CD14-positive monocyte (primary cell): Measurements from ENCODE around the gene MRTFB. TPM values are rescaled to one million over a fixed set of nuclear protein-coding genes. Genes with fewer than 3 reads are reported as not detected.

Experiments
- DNase-seq, 3 donors: peaks; one replicate each; pipeline ENCODE4 v3.0.0-alpha.2; 2011 to 2022
- H2AFZ ChIP-seq: 2 replicates; pipeline ENCODE4 v1.6.0; 2012; ENCODE audit warnings: mild to moderate bottlenecking, low read depth, low read length, inconsistent platforms; ENCODE audit not compliant: insufficient read depth, poor library complexity, severe bottlenecking
- H3K27ac ChIP-seq, 2 donors: 1 replicate in 1 of 2; 2 replicates in 1 of 2; pipeline ENCODE4 v1.5.1; 2012 to 2013; ENCODE audit warnings: low read length in 2 of 2, control low read depth in 1 of 2, inconsistent platforms in 1 of 2, low read depth in 1 of 2, mild to moderate bottlenecking in 1 of 2
- H3K27me3 ChIP-seq, 2 donors: one replicate each; pipeline versions ENCODE4 v1.6.0 to v1.6.1; 2011 to 2013; ENCODE audit warnings: low read length in 2 of 2; ENCODE audit not compliant: control insufficient read depth in 2 of 2, insufficient read depth in 2 of 2
- H3K36me3 ChIP-seq, 2 donors: replicated peaks in 1 of 2; 1 replicate in 1 of 2; 2 replicates in 1 of 2; pipeline versions ENCODE4 v1.5.1 to v1.6.1; 2012 to 2013; ENCODE audit warnings: low read length in 2 of 2, control low read depth in 1 of 2, inconsistent platforms in 1 of 2, mild to moderate bottlenecking in 1 of 2; ENCODE audit not compliant: insufficient read depth in 2 of 2, control insufficient read depth in 1 of 2
- H3K4me1 ChIP-seq, 2 donors: 1 replicate in 1 of 2; 2 replicates in 1 of 2; pipeline versions ENCODE4 v1.5.1 to v1.6.1; 2012 to 2013; ENCODE audit warnings: low read length in 2 of 2, control low read depth in 1 of 2, inconsistent platforms in 1 of 2, mild to moderate bottlenecking in 1 of 2, moderate library complexity in 1 of 2; ENCODE audit not compliant: insufficient read depth in 2 of 2, control insufficient read depth in 1 of 2
- H3K4me2 ChIP-seq: replicated peaks from 2 replicates; pipeline ENCODE3; 2012; ENCODE audit warnings: low read length, moderate library complexity, mild to moderate bottlenecking; ENCODE audit not compliant: poor library complexity, severe bottlenecking; ENCODE audit errors: extremely low read depth
- H3K4me3 ChIP-seq, 3 experiments: fragments of 200-600 bp in 1 of 3; sonication (generic) in 1 of 3; replicated peaks in 1 of 3; 1 replicate in 2 of 3; 2 replicates in 1 of 3; pipeline ENCODE4 v1.5.1; 2011 to 2013; ENCODE audit warnings: low read length in 3 of 3, mild to moderate bottlenecking in 3 of 3, control low read depth in 2 of 3, low read depth in 2 of 3, inconsistent platforms in 1 of 3, moderate library complexity in 1 of 3
- H3K79me2 ChIP-seq: 2 replicates; pipeline ENCODE4 v1.6.0; 2012; ENCODE audit warnings: mild to moderate bottlenecking, control low read depth, inconsistent platforms, low read length, moderate library complexity; ENCODE audit not compliant: insufficient read depth
- H3K9ac ChIP-seq: 2 replicates; pipeline ENCODE4 v1.6.0; 2017; ENCODE audit warnings: low read length, mild to moderate bottlenecking; ENCODE audit not compliant: insufficient read depth, poor library complexity, severe bottlenecking
- H3K9me3 ChIP-seq, 2 donors: replicated peaks in 1 of 2; 1 replicate in 1 of 2; 2 replicates in 1 of 2; pipeline versions ENCODE4 v1.5.1 to v1.6.1; 2012 to 2013; ENCODE audit warnings: low read length in 2 of 2, control low read depth in 1 of 2; ENCODE audit not compliant: control insufficient read depth in 1 of 2, insufficient read depth in 1 of 2
- H4K20me1 ChIP-seq: 2 replicates; pipeline ENCODE4 v1.6.0; 2012; ENCODE audit warnings: mild to moderate bottlenecking, low read length, control low read depth, moderate library complexity; ENCODE audit not compliant: insufficient read depth
- H3K27ac Mint-ChIP-seq, 7 donors: one replicate each; pipeline ENCODE4 v1.8.0; 2020; ENCODE audit warnings: mild to moderate bottlenecking in 7 of 7, mixed read lengths in 7 of 7, moderate library complexity in 6 of 7, inconsistent platforms in 2 of 7
- H3K27me3 Mint-ChIP-seq, 3 donors: one replicate each; pipeline ENCODE4 v1.8.0; 2021 to 2022; ENCODE audit warnings: low read depth in 3 of 3, mild to moderate bottlenecking in 3 of 3, mixed read lengths in 3 of 3, moderate library complexity in 3 of 3, inconsistent platforms in 1 of 3
- H3K36me3 Mint-ChIP-seq, 2 donors: one replicate each; pipeline ENCODE4 v1.8.0; 2020; ENCODE audit warnings: mixed read lengths in 2 of 2, inconsistent platforms in 1 of 2, mild to moderate bottlenecking in 1 of 2
- H3K4me1 Mint-ChIP-seq: one replicate; pipeline ENCODE4 v1.8.0; 2020; ENCODE audit warnings: mild to moderate bottlenecking, mixed read lengths
- H3K4me3 Mint-ChIP-seq, 2 donors: one replicate each; pipeline ENCODE4 v1.8.0; 2020; ENCODE audit warnings: mild to moderate bottlenecking in 2 of 2, mixed read lengths in 2 of 2, moderate library complexity in 1 of 2
- H3K9me3 Mint-ChIP-seq, 7 donors: one replicate each; pipeline ENCODE4 v1.8.0; 2020 to 2022; ENCODE audit warnings: mixed read lengths in 7 of 7, mild to moderate bottlenecking in 6 of 7, moderate library complexity in 6 of 7, inconsistent platforms in 2 of 7
- CTCF ChIP-seq: fragments of 200-600 bp; IDR thresholded peaks from one replicate; pipeline ENCODE4 v1.8.0; 2022; ENCODE audit warnings: antibody characterized with exemption, mild to moderate bottlenecking
- WGBS: methylation state at CpG from one replicate; pipeline ENCODE4 v1.1.5; 2013; ENCODE audit warnings: missing lambda C conversion rate; ENCODE audit not compliant: insufficient coverage; 5-methylcytosine and 5-hydroxymethylcytosine counted together
- intact Hi-C, 2 donors: fragments of 100-400 bp; cut with micrococcal nuclease; formaldehyde crosslinking; loops; one replicate each; pipeline versions ENCODE4 v1.15.0 to v1.15.1; 2023
- polyA plus RNA-seq, 3 donors: library from polyadenylated mRNA; depleted of rRNA in 1 of 3; unstranded in 2 of 3; stranded (reverse) in 1 of 3; fragments of 300-500 nt in 2 of 3; fragments of >200 nt in 1 of 3; fragmentation: Illumina TruSeq in 2 of 3; gene quantifications; 1 replicate in 2 of 3; 2 replicates in 1 of 3; pipeline ENCODE4 v1.2.3, GENCODE V29; 2012 to 2021

Gene MRTFB
- polyA plus RNA-seq, 3 donors, result 0.69 to 1.4 (median 0.87) TPM

- Histone ChIP-seq H3K27ac (no peak overlapping the region), H3K4me3 (no peak overlapping the region), H3K4me2 (no peak overlapping the region), H3K9ac (no peak overlapping the region), H4K20me1 (no peaks in the 10 kb centered on the region), H3K79me2 (no peaks in the 10 kb centered on the region), H3K4me1 (peaks cover 6 to 7% of the 10 kb centered on the region in 2 donors), H2AFZ (no peak overlapping the region), H3K36me3 (no peaks in the 10 kb centered on the region), H3K27me3 (no peaks in the 10 kb centered on the region), H3K9me3 (no peaks in the 10 kb centered on the region)
- TF ChIP-seq CTCF, result no peak
- Mint-ChIP-seq H3K27ac (no peak overlapping the region), H3K36me3 (no peaks in the 10 kb centered on the region), H3K4me3 (no peak overlapping the region), H3K27me3 (peaks cover 0 to 1% (median 0%) of the 10 kb centered on the region in 3 donors), H3K9me3 (no peaks in the 10 kb centered on the region), H3K4me1 (peaks cover 22% of the 10 kb centered on the region)
- intact Hi-C loops, result no loop called here
- 94% methylated on average over 7 of the region's 10 CpGs for WGBS
- no peak for DNase-seq
These were observed 115.1 kb downstream of the MRTFB start for GRCh38 chr16:14186007-14186794.

GRCh38 chr16:14186795-14187221 is 115.7 kb downstream of the MRTFB start:
- no peak overlapping the region for H3K27ac Mint-ChIP-seq
- H3K9ac ChIP-seq, result no peak overlapping the region
- intact Hi-C loops, result no loop called here

More at GRCh38 chr16:14186795-14187221, 115.7 kb downstream of the MRTFB start:
- 95% methylated on average over 4 of the region's 5 CpGs for WGBS
- Histone ChIP-seq H3K36me3 (no peaks in the 10 kb centered on the region), H3K79me2 (no peaks in the 10 kb centered on the region), H4K20me1 (no peaks in the 10 kb centered on the region), H3K4me2 (no peak overlapping the region), H3K9me3 (no peaks in the 10 kb centered on the region), H3K4me3 (no peak overlapping the region), H2AFZ (no peak overlapping the region), H3K27me3 (no peaks in the 10 kb centered on the region), H3K27ac (no peak overlapping the region), H3K4me1 (peaks cover 3% of the 10 kb centered on the region in 2 donors)
- Mint-ChIP-seq H3K4me3 (no peak overlapping the region), H3K4me1 (peaks cover 16% of the 10 kb centered on the region), H3K9me3 (no peaks in the 10 kb centered on the region), H3K36me3 (no peaks in the 10 kb centered on the region), H3K27me3 (peaks cover 0 to 1% (median 0%) of the 10 kb centered on the region in 3 donors)
- no peak for TF ChIP-seq CTCF
- no peak for DNase-seq
